ENCODE measurements around the gene SEC16B. TPM values are rescaled to one million over a fixed set of nuclear protein-coding genes. Genes with fewer than 3 reads are reported as not detected.
A peak's percentile ranks its signal among the peaks of the same experiment; 100 is the strongest.
"Not testable (repeated sequence)": the region's sequence is repeated elsewhere in the genome, so short reads cannot be mapped to it uniquely, and the experiment has no call there.

SEC16B gene, protein sequence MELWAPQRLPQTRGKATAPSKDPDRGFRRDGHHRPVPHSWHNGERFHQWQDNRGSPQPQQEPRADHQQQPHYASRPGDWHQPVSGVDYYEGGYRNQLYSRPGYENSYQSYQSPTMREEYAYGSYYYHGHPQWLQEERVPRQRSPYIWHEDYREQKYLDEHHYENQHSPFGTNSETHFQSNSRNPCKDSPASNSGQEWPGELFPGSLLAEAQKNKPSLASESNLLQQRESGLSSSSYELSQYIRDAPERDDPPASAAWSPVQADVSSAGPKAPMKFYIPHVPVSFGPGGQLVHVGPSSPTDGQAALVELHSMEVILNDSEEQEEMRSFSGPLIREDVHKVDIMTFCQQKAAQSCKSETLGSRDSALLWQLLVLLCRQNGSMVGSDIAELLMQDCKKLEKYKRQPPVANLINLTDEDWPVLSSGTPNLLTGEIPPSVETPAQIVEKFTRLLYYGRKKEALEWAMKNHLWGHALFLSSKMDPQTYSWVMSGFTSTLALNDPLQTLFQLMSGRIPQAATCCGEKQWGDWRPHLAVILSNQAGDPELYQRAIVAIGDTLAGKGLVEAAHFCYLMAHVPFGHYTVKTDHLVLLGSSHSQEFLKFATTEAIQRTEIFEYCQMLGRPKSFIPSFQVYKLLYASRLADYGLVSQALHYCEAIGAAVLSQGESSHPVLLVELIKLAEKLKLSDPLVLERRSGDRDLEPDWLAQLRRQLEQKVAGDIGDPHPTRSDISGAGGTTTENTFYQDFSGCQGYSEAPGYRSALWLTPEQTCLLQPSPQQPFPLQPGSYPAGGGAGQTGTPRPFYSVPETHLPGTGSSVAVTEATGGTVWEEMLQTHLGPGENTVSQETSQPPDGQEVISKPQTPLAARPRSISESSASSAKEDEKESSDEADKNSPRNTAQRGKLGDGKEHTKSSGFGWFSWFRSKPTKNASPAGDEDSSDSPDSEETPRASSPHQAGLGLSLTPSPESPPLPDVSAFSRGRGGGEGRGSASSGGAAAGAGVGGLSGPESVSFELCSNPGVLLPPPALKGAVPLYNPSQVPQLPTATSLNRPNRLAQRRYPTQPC
- 9.6 TPM for total RNA-seq

DNA sequence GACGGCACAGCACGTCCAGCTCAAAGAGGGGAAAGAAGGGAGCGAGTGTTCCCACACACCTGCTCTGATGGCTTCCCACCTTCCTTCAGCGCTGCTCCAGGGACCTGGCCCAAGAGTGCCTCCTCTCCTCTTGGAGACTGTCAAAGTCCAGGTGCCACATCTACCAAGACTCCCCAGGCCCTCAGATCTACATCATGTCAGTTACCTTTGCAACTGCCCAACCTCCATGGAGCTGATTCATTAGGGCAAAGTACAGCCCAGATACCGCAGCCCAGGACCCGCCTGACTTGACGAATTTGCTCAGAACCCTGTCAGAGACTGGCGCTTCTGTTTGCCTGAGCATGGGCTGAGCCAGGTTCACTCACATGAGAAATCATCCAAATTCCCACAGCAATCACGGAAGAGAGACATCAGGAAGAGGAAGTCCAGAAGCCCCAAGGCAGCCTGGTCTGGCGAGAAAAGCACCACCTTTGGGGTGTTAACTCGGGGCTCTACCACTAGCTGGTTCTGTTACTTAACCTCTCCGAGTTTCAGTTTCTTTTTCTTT lies at the start of gene SEC16B:
TSS of gene SEC16B (minus strand) at position 234 of the 547 bp plus-strand sequence. CDS start 2,077 bp downstream, outside the sequence.
- no peak for DNase-seq

DNA sequence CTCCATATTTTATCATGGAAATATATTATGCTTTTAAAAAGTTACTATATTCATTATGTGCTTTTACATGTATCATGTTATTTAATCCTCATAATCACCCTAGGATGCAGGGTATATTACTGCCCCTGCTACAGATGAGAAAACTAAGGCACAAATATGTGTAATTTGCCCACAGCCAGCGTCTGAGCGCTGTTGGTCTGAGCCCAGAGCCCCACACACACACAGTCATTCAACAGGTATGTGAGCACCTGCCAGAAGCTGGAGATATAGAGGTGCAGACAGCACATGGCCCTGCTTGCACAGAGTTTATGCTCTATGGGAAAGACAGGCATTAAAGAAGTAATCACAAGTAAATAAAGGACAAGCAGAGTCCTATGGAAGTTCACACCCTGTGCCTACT lies 49.8 kb upstream of the SEC16B start:
- DNase-seq, result no peak

DNA sequence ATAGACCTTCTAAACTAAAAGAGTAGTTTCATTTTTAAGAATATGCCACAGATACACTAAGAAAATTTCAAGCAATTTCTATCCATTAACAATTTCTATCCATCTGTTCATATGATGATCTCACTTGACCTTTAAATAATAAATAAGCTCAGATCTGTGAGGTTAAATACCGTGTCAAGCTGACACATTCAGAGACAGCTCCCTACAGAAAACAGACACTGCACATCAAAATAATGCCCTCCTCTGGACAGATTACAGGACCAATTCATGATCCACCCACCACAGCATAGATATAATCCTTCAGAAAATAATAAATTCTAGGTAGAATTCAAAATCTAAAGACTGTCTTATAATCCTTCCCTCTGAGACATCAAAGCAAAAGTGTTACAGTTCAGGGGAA lies 49.4 kb upstream of the SEC16B start:
- DNase-seq, result no peak

DNA sequence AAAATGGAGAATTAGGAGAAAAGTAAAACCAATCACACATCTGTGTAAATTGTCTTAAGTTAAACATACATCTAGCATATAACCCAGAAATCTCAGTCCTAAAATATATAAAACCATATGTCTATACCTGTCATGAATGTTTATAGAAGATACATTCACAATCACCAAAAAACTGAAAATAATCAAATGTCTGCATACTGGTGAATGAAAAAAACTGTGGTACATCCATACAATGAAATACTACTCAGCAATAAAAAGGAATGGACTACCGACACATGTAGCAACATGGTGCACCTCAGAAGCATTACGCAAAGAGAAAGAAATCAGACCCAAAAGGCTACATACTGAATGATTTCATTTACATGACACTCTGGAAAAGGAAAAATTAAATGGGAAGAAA lies 47.7 kb upstream of the SEC16B start:
- DNase-seq, result no peak

DNA sequence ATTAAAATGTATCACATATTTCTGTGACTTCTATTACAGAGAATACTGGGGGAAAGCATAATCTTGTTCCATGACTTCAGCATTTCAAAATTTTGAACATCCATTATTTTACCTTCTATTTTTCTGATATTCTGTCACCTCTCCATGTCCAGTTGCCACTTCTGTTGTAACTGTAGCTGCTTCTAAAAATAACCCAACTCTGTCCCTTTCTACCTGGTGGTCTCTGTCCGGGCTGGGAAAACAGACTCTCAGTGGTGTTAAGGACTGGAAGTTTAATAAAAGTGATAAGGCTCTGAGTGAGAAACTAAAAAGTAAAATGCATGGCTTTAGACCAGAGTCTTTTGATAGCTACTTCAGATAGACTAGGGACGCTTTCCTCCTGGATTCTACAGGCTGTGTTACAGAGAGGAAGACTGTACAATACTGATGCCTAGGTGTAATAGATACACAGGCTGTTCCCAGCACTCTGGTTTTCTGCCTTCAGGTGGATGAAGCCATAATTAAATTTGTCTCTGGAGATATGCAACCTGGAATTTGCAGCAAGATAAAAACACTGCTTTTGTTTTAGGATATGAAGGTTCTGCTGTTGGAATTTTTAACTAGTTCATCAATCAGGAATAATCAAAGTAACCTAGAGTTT lies 42.1 kb upstream of the SEC16B start:
- no peak for DNase-seq

DNA sequence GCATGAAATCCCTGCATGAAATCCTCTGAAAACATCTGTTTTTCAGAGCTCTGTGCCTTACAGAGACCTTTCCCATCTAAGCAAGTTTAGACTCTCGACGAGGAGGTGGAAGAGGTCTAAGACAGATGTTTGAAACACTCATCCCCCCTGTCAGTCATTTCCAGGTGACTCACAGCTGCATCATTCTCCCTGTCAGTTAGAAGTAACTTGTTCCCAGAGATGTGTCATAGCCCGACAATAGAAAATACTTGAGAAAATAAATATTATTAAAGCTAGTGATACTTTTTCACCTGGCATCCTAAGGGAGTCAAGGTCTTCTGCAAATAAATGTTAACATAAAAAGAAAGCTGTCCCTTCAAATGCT lies 41.6 kb upstream of the SEC16B start:
- DNase-seq, result no peak

DNA sequence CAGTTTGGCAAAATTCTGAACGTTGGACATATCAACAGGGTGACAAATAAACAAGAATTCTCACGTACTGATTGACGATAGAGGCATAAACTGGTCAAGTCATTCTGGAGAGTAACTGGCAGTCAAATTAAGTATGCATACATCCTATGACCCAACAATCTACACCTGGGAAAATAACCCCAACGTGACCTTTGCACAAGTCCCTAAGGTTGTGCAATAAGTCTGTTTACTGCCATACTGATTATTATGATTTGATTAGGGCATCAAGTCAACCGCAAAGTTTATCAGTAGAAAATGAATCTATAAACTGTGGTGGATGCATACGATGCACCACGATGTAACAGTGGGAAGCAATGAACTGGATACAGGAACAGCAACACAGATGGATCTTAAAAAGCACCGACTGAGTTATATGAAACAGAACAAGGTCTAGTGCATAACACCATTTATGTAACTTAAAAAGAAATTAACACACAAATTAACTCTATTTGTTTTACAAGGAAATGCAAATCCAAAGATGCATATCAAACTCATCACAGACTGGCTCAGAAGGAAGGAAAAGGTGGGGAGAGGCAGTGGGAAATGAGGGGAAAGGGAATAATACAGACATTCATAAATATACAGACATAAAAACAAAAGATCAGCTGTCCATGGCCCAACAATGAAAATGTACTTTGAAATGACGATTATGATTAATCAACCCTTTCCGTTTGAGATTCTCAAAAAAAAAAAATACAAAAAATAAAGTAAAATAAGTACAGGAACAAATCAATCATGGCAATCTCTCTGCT lies 41.0 kb upstream of the SEC16B start:
- DNase-seq, result no peak

DNA sequence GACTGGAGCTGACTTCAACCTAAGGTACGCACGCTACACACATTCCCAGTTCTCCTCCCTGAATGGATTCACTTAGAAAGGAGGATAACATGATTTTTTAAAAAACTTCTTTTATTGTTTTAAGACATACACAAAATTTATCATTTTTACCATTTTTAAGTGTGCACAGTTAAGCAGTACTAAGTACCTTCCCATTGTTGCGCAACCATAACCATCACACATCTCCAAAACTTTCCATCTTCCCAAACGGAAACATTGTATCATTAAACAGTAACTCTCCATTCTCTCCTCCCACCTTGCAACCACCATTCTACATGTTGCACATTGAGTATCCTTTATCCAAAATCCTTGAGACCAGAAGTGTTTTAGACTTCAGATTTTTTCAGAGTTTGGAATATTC lies 36.2 kb upstream of the SEC16B start:
- DNase-seq, result no peak

DNA sequence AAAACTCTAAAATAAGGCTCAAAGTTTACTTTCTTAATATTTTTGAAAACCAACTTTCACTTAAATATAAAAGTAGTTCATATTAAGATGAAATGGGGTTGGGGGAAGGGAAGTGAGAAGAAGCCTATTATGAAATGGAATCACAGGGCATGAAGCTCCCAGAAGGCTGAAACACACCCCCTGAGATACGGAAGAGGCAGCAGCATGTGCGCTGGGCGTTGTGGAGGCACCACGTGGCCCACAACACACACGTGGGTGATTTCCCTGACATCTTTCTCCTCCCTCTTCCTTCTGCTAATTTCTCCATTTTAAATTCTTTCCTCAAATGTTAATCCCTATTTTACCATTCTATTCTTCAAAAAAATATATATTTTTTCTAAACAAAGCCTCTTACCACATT lies 35.6 kb upstream of the SEC16B start:
- DNase-seq, result no peak

DNA sequence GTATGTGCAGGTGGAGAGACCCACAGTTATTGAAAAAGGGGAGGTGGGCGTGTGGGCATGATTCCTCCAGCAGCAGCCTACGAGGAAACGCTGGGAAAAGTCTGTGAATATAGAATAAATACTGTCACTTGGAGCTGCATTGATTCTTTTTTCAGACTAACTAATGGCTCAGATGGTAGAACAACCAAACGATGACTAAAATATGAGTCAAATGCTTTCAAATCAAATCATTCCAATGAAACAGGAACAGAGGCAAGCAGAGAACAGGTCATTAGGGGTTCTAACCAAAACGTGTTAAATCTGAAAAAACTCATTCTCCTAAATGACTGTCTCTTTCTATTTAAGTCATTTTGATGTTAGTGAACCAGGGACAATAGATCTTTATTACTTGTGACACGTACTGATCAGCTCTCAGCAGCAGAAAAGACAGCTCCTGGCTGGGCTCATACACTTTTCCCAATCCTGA lies 35.1 kb upstream of the SEC16B start:
- DNase-seq, result no peak

DNA sequence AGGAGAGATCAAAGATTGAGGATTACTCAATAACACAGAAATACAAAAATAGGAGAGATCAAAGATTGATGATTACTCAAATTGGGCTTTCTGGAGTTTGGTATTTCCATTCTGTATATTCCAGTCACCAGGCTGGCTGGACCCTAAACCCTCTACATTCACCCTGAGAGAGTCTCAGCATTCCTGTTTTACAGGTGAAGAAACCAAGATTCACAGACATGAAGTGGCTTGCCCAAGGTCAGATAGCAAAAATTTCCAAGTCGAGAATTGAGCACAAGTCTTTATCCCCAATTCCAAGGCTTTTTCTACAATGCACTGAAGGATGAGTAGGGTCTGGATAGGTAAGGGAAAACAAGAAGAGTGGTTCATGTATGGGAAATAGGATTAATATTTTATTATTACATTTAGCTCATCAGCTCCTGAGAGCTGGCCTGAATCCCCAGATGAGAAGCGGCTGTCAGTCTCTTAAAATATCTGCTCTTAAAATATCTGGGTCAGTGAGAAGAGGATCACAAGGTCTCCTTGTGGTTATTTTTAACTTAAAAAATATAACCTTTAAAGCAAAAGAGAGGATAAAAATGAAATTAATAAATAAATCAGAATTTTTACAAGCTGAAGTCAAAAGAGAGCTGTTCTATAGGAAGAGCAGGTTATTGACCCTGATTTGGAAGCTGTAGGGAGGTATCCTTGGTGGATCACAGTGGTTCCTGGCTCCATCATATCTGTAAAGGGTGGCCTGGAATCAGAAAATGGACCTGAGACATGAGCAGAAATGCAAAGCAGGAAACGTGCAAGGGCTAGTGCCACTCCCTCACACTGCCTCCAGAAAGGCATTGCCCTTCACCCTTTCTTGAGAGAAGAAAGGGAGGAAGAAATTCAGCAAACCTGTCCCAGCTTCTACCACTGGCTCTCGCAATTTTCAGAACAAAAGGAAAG lies 29.1 kb upstream of the SEC16B start:
- DNase-seq, result no peak

DNA sequence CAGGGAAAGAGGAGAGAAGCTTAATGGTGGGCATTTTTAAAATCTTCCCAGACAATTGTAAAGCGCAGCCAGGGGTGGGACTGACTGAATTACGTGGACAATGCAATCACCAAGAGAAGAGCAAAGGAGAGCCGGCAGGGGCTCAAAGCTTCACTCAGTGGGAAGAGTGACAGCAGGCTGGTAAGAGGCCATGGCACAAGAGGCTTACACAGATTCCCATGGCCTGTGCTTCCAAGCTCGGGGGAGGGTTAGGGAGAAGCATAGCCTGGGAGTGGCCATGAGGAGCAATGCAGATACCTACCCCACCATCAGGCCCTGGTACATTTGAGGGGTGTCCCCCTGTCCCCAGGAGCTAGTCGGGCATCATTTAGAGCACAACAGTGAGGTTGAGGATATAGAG lies 27.1 kb upstream of the SEC16B start:
- DNase-seq, result no peak

DNA sequence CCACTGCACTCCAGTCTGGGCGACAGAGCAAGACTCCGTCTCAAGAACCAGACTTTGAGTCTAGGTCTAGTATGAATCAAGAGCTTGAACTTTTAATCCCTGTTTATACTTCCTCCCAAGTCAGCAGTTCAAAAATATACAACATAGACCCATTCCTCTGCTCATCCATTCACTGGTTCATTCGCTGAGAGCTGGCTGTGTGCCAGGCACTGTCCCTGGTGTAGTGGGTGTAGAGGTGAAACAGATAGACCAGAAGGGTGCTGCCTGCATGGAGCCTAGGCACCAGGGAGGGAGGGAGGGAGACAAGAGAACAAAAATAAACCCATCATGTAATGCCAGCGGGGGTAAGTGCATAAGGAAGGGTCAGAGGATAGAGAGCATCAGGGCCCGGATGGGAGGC lies 25.5 kb upstream of the SEC16B start:
- no peak for DNase-seq

DNA sequence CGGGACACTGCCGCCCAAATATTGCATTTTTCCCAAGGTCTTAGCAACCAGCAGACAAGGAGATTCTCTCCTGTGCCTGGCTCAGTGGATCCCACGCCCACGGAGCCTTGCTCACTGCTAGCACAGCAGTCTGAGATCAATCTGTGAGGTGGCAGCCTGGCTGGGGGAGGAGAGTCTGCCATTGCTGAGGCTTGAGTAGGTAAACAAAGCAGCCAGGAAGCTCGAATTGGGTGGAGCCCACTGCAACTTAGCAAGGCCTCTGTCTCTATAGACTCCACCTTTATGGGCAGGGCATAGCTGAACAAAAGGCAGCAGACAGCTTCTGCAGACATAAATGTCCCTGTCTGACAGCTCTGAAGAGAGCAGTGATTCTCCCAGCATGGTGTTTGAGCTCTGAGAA lies 16.4 kb upstream of the SEC16B start:
- DNase-seq, result not testable (repeated sequence)

DNA sequence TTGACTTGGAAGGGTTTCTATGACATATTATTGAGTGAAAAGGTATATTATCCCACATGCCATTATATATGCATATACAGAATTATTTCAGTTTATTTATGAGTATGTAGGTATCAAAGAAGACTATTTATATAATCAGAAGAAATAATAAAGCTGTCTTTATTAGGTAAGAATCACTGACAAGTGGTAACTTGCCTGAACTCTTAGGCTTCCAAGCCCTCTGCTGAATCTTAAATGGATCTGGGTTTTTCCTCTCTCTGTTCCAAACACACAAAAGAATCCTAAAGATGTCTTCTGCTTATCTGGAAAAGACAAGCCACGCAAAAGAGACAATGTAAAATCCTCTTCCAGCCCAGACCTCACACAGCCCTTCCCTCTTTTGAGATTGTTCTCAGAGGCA lies 14.9 kb upstream of the SEC16B start:
- DNase-seq, result no peak

DNA sequence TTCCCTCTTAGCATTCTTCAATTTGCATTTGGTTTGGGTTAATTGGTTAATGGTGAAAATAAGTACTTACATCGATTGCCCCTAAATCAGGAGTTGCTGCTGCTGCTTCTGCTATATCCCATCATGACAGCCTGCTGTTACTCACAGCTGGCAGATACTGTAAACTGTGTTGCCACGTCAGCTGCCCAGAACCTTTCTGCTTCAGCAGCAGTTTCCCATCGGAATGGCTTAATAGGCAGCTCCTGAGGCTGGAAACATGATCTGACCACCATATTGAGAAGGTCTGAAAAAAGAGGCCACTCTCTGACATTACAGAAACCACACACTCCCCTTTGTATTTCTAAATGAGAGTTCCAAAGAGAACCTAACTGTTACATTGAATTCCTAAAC lies 14.3 kb upstream of the SEC16B start:
- DNase-seq, result peak; percentile 92

DNA sequence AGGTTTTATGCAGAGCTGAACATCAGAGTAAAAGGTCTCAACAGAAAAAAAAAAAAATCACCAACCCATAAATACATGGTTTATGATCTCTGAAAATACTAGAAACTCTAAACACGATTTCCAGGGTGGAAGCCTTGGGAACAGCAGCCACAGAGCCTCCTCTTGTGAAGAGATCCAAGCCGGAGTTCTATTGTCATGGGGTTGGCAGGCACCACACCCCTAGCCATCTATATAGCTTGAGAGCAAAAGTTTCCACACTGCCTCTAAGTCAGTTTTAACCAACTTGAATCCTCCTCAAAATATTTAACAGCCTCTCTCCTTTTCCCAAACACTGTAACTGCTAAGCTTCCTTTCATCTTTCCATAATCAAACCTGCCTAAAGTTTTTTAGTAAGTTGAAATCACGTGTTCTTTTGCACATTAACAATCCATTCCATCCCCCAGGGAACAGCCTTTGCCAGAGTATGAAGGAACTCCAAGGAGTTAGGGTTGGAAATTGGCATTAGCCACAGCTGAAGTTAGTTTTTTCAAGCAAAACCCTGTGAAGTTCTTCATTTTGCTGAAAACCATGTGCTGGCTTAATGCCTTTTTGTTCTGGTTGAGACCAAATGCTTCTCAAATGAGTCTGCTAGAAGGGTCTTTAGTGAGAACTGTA lies 13.8 kb upstream of the SEC16B start:
- peak; percentile 92 for DNase-seq

DNA sequence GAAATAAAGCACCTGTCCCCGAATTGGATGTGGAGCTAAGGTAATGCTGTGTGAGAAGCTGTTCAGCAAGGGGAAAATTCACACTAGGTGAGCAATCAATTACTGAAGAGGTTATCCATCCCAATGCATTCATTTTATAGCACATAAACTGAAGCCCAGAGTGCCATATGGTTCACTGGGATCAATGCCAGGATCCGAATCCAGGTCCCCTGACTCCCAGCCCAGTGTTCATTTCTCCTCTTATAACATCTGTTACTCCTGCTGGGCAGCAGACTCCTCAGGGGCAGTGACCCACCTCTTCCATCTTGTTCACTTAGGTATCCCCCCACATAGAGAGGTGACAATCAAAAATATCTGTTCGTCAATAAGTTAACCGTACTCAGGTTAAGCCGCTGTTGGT lies 13.2 kb upstream of the SEC16B start:
- DNase-seq, result no peak

DNA sequence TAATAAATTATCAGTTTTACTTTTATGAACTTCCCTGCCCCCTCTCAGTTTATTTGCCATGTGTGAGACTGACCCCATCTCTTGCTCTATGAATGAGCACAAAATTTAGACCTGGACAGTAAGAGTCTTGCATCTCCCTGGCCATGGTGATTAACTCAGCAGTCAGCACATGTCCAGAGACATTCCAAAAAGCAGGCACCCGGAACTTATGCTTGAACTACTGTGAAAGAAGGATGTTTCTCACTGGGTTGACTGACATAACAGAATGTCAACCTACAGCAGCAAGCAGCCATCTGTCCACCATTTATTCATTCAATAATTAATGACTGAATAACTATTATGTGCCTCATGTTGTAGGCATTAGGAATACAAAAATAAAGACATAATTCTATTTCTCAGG lies 11.3 kb upstream of the SEC16B start:
- DNase-seq, result no peak

DNA sequence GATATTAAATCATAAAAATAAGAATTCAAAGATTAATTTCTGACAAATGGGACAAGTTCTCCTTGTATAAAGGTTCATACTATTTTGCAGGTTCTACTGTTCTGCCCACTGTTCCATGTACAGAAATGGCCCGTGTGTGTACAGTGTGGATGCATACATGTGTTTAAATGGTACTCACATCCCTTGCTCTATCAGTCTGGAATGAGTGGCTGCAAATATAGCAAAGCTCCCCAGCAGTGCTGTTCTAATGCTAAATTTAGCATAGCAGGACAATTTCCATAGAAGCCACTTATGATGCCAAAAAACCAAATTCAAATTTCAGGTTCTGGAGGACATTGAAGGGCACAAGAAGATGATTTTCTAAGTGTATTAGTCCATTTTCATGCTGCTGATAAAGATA lies 9.4 kb upstream of the SEC16B start:
- DNase-seq, result no peak
